ENCODE measurements around the gene CDK5R2.

CDK5R2 gene

DNA sequence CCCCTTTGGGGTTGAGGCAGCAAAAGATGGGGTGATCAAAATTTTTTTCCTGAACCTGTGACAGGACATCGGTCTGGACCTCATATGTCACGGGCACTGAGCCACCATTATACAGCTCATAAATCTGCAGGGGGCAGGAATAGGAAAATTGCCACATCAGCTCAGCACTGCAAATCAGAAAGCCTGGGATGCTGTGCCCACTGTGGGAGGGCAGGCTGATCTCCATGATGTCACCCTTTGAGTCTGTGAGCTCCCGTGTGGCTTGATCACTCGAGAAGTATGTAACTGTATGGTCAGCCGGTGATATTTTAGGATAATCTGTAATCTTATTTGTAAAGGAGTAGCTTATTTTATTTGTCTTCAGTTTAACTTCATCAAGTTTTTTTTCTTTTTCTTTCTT lies 51.4 kb downstream of the CDK5R2 start:
- TF ChIP-seq, protein P1, sequence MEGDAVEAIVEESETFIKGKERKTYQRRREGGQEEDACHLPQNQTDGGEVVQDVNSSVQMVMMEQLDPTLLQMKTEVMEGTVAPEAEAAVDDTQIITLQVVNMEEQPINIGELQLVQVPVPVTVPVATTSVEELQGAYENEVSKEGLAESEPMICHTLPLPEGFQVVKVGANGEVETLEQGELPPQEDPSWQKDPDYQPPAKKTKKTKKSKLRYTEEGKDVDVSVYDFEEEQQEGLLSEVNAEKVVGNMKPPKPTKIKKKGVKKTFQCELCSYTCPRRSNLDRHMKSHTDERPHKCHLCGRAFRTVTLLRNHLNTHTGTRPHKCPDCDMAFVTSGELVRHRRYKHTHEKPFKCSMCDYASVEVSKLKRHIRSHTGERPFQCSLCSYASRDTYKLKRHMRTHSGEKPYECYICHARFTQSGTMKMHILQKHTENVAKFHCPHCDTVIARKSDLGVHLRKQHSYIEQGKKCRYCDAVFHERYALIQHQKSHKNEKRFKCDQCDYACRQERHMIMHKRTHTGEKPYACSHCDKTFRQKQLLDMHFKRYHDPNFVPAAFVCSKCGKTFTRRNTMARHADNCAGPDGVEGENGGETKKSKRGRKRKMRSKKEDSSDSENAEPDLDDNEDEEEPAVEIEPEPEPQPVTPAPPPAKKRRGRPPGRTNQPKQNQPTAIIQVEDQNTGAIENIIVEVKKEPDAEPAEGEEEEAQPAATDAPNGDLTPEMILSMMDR (IDR thresholded peaks at IDR 0.05; ENCODE audit: control insufficient read depth, insufficient read depth, low read depth, low read length, missing control alignments): no peak
- DNase-seq (ENCODE audit: low read depth): no peak
- H3K4me3 ChIP-seq (ENCODE audit: control insufficient read depth, low read depth, low read length): no peak overlapping the region
